Suprapubic skin (tissue), 4 donors: ENCODE measurements around the gene TAPBPL.

Source experiments
- EP300 ChIP-seq: sonication (generic); formaldehyde crosslinking; IDR thresholded peaks from one replicate; pipeline ENCODE4 v1.6.1; 2017; ENCODE audit warnings: antibody characterized with exemption
- POLR2A ChIP-seq, 2 donors: fragments of 450-650 bp; IDR thresholded peaks; one replicate each; pipeline ENCODE4 v1.6.1; 2017; ENCODE audit warnings: antibody characterized with exemption in 2 of 2, mild to moderate bottlenecking in 2 of 2, moderate library complexity in 2 of 2
- POLR2AphosphoS5 ChIP-seq, 3 donors: sonication (generic); formaldehyde crosslinking; IDR thresholded peaks; one replicate each; pipeline ENCODE4 v1.6.1; 2017; ENCODE audit warnings: antibody characterized with exemption in 3 of 3
- TF ChIP-seq, protein P1 (sequence below), 2 donors: fragments of 200-600 bp in 1 of 2; fragments of 450-650 bp in 1 of 2; sonication (generic) in 1 of 2; IDR thresholded peaks; one replicate each; pipeline ENCODE4 v1.5.1; 2016 to 2019; ENCODE audit warnings: antibody characterized with exemption in 2 of 2, mild to moderate bottlenecking in 1 of 2, moderate library complexity in 1 of 2

- TF ChIP-seq, protein P1, sequence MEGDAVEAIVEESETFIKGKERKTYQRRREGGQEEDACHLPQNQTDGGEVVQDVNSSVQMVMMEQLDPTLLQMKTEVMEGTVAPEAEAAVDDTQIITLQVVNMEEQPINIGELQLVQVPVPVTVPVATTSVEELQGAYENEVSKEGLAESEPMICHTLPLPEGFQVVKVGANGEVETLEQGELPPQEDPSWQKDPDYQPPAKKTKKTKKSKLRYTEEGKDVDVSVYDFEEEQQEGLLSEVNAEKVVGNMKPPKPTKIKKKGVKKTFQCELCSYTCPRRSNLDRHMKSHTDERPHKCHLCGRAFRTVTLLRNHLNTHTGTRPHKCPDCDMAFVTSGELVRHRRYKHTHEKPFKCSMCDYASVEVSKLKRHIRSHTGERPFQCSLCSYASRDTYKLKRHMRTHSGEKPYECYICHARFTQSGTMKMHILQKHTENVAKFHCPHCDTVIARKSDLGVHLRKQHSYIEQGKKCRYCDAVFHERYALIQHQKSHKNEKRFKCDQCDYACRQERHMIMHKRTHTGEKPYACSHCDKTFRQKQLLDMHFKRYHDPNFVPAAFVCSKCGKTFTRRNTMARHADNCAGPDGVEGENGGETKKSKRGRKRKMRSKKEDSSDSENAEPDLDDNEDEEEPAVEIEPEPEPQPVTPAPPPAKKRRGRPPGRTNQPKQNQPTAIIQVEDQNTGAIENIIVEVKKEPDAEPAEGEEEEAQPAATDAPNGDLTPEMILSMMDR (IDR thresholded peaks at IDR 0.05), result no peak
- TF ChIP-seq POLR2A (IDR thresholded peaks at IDR 0.05) (no peak), POLR2AphosphoS5 (IDR thresholded peaks at IDR 0.05) (no peak), EP300 (no peak)
Observed at GRCh38 chr12:6469092-6469491, 17.2 kb downstream of the TAPBPL start.
